Measurements from ENCODE around the gene MYOCD.

GRCh38 chr17:12659500-12659899 is 6.2 kb upstream of the MYOCD start:
- TF ChIP-seq, protein P1, sequence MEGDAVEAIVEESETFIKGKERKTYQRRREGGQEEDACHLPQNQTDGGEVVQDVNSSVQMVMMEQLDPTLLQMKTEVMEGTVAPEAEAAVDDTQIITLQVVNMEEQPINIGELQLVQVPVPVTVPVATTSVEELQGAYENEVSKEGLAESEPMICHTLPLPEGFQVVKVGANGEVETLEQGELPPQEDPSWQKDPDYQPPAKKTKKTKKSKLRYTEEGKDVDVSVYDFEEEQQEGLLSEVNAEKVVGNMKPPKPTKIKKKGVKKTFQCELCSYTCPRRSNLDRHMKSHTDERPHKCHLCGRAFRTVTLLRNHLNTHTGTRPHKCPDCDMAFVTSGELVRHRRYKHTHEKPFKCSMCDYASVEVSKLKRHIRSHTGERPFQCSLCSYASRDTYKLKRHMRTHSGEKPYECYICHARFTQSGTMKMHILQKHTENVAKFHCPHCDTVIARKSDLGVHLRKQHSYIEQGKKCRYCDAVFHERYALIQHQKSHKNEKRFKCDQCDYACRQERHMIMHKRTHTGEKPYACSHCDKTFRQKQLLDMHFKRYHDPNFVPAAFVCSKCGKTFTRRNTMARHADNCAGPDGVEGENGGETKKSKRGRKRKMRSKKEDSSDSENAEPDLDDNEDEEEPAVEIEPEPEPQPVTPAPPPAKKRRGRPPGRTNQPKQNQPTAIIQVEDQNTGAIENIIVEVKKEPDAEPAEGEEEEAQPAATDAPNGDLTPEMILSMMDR (conservative IDR thresholded peaks at IDR 0.05; ENCODE audit: low read length): no peak
- no peak for TF ChIP-seq EZH2phosphoT487 (IDR thresholded peaks at IDR 0.05; ENCODE audit: borderline replicate concordance)
